Endothelial cell of umbilical vein (primary cell): Measurements from ENCODE around the gene CENATAC.

Experiments used
- CTCF ChIP-seq, 2 donors: IDR thresholded peaks; 1 replicate in 1 of 2; 2 replicates in 1 of 2; pipeline ENCODE4 v1.5.1; 2011; ENCODE audit warnings: low read length in 2 of 2, mild to moderate bottlenecking in 2 of 2, moderate library complexity in 2 of 2, control low read depth in 1 of 2, inconsistent platforms in 1 of 2, low read depth in 1 of 2; ENCODE audit not compliant: insufficient read depth in 1 of 2; ENCODE audit errors: extremely low read depth in 1 of 2
- MAX ChIP-seq: IDR thresholded peaks from 2 replicates; pipeline ENCODE4 v1.6.1; 2011; ENCODE audit not compliant: insufficient read depth, insufficient read length
- POLR2A ChIP-seq: IDR thresholded peaks from 2 replicates; pipeline ENCODE4 v1.6.1; 2012; ENCODE audit warnings: low read depth, mild to moderate bottlenecking, control low read depth, low read length
- POLR2AphosphoS5 ChIP-seq: IDR thresholded peaks from 2 replicates; pipeline ENCODE4 v1.6.1; 2012; ENCODE audit warnings: low read depth, mild to moderate bottlenecking, control low read depth, low read length, moderate library complexity; ENCODE audit not compliant: insufficient read depth

- no peak for TF ChIP-seq POLR2AphosphoS5
- no peak for TF ChIP-seq CTCF (IDR thresholded peaks at IDR 0.05; ENCODE audit: extremely low read depth in 1 of 2, insufficient read depth in 1 of 2, low read depth in 1 of 2, low read length in 2 of 2)
- no peak for TF ChIP-seq MAX
- TF ChIP-seq POLR2A = no peak
These were observed 31.1 kb downstream of the CENATAC start for GRCh38 chr11:119029069-119029339.
